Left lung (tissue), 10 donors: ENCODE results near the gene FBXW4. TPM values are rescaled to one million over a fixed set of nuclear protein-coding genes. Genes with fewer than 3 reads are reported as not detected.

Source experiments
- ATAC-seq: fragments of 200-7000 bp; cut with Tn5 transposase; one replicate; pipeline ENCODE4 v1.9.1; 2020; ENCODE audit warnings: moderate library complexity
- DNase-seq, 4 donors: peaks; one replicate each; pipeline ENCODE4 v3.0.0-alpha.2; 2013 to 2020
- H3K27ac ChIP-seq, 2 donors: fragments of 200-600 bp; sonication (generic) in 1 of 2; one replicate each; pipeline versions ENCODE4 v1.5.0 to v1.8.0; 2020 to 2021
- H3K27me3 ChIP-seq, 2 donors: fragments of 200-600 bp; sonication (generic) in 1 of 2; one replicate each; pipeline versions ENCODE4 v1.5.0 to v1.8.0; 2020 to 2021
- H3K36me3 ChIP-seq, 2 donors: fragments of 200-600 bp; sonication (generic) in 1 of 2; one replicate each; pipeline versions ENCODE4 v1.5.0 to v1.8.0; 2020 to 2021
- H3K4me1 ChIP-seq, 2 donors: fragments of 200-600 bp; one replicate each; pipeline ENCODE4 v1.8.0; 2021
- H3K4me3 ChIP-seq, 2 donors: fragments of 200-600 bp; sonication (generic) in 1 of 2; one replicate each; pipeline versions ENCODE4 v1.5.0 to v1.8.0; 2020 to 2021; ENCODE audit warnings: mild to moderate bottlenecking in 1 of 2
- H3K9me3 ChIP-seq, 2 donors: fragments of 200-600 bp; sonication (generic) in 1 of 2; one replicate each; pipeline versions ENCODE4 v1.5.0 to v1.8.0; 2020 to 2021
- intact Hi-C, 2 donors: fragments of 100-400 bp; cut with DNase I; formaldehyde crosslinking; loops; one replicate each; pipeline versions ENCODE4 v1.11.2 to v1.14.2; 2022
- polyA plus RNA-seq, 6 donors: library from polyadenylated mRNA; unstranded; fragments of 120-200 nt; gene quantifications; one replicate each; pipeline ENCODE4 v1.2.1, GENCODE V29; 2013; ENCODE audit not compliant: insufficient read length in 6 of 6
- total RNA-seq, 2 donors: library from RNA; stranded (reverse); fragmentation: NEBNext Ultra II Directional; extraction: Animal tissue kit (Norgen Biotek cat#: 25700); gene quantifications; one replicate each; pipeline ENCODE4 v1.2.1, GENCODE V29; 2021
- TF ChIP-seq, protein P1 (sequence below), 2 donors: fragments of 200-600 bp; sonication (generic) in 1 of 2; IDR thresholded peaks; one replicate each; pipeline versions ENCODE4 v1.5.0 to v1.8.0; 2021; ENCODE audit warnings: antibody characterized with exemption in 2 of 2
- donor health status: DM: no; HTN: yes; CAD: no.
- donor health status: DM: no; HTN: no; CAD: no.

Gene FBXW4
- total and polyA plus RNA-seq, 8 donors: 40.0 to 57.0 (median 52.6) TPM

- peaks cover 0 to 65% of the 10 kb centered on the region in 2 donors for H3K36me3 ChIP-seq
- H3K27ac ChIP-seq: no peak overlapping the region
- ATAC-seq (no peak), DNase-seq (no peak)
- H3K9me3 ChIP-seq: no peaks in the 10 kb centered on the region
- intact Hi-C loops: no loop called here
- H3K4me1 ChIP-seq: no peaks in the 10 kb centered on the region
- TF ChIP-seq, protein P1, sequence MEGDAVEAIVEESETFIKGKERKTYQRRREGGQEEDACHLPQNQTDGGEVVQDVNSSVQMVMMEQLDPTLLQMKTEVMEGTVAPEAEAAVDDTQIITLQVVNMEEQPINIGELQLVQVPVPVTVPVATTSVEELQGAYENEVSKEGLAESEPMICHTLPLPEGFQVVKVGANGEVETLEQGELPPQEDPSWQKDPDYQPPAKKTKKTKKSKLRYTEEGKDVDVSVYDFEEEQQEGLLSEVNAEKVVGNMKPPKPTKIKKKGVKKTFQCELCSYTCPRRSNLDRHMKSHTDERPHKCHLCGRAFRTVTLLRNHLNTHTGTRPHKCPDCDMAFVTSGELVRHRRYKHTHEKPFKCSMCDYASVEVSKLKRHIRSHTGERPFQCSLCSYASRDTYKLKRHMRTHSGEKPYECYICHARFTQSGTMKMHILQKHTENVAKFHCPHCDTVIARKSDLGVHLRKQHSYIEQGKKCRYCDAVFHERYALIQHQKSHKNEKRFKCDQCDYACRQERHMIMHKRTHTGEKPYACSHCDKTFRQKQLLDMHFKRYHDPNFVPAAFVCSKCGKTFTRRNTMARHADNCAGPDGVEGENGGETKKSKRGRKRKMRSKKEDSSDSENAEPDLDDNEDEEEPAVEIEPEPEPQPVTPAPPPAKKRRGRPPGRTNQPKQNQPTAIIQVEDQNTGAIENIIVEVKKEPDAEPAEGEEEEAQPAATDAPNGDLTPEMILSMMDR (IDR thresholded peaks at IDR 0.05): no peak
- H3K4me3 ChIP-seq: no peak overlapping the region
- no peaks in the 10 kb centered on the region for H3K27me3 ChIP-seq
These were observed 82.9 kb downstream of the FBXW4 start for GRCh38 chr10:101612086-101612485.

- peaks cover 0 to 66% of the 10 kb centered on the region in 2 donors for H3K36me3 ChIP-seq
- H3K4me3 ChIP-seq: no peak overlapping the region
- DNase-seq (no peak), ATAC-seq (peak; percentile 14)
- H3K4me1 ChIP-seq: no peaks in the 10 kb centered on the region
- TF ChIP-seq, protein P1 (IDR thresholded peaks at IDR 0.05): no peak
- H3K27ac ChIP-seq: no peak overlapping the region
- intact Hi-C loops: no loop called here
- H3K9me3 ChIP-seq: no peaks in the 10 kb centered on the region
- H3K27me3 ChIP-seq: no peaks in the 10 kb centered on the region
These were observed 83.7 kb downstream of the FBXW4 start for GRCh38 chr10:101611096-101611905.

DNA sequence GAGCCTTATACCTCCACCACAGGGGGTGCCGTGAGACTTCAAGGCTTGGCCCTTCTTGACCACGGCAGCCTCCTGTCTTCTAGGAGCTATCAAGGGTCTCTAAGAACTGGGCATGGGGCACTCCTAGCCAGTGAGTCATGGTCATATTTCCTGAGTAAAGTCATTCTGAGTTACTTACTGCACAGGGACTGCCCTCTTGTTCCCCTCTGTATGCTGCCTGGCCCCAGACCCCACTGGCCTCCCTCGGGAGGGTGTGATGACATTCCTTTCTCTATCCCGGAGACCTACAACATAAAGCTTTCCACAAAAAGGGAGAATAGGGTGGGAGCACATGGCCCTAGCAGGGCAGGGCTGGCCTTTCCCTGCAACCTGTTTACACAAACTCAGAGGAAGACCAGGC, 85.5 kb downstream of the FBXW4 start:
- H3K27me3 ChIP-seq: no peaks in the 10 kb centered on the region
- TF ChIP-seq, protein P1 (IDR thresholded peaks at IDR 0.05): no peak
- H3K4me1 ChIP-seq: no peaks in the 10 kb centered on the region
- intact Hi-C loops: loop anchor here in 1 of 2 donors (10.0 kb wide), 1 partner anchor 165 kb away; the partner anchor contains the start of gene FGF8
- DNase-seq: no peak
- ATAC-seq: no peak
- no peak overlapping the region for H3K4me3 ChIP-seq
- peaks cover 0 to 79% of the 10 kb centered on the region in 2 donors for H3K36me3 ChIP-seq
- no peaks in the 10 kb centered on the region for H3K9me3 ChIP-seq
- H3K27ac ChIP-seq: no peak overlapping the region

GRCh38 chr10:101607124-101607523, 87.8 kb downstream of the FBXW4 start:
- Histone ChIP-seq H3K27ac (no peak overlapping the region), H3K9me3 (no peaks in the 10 kb centered on the region), H3K36me3 (peaks cover 0 to 82% of the 10 kb centered on the region in 2 donors), H3K4me1 (no peaks in the 10 kb centered on the region), H3K27me3 (no peaks in the 10 kb centered on the region), H3K4me3 (no peak overlapping the region)
- DNase-seq (no peak), ATAC-seq (no peak)
- TF ChIP-seq, protein P1 (IDR thresholded peaks at IDR 0.05): no peak
- intact Hi-C loops: loop anchor here in 1 of 2 donors (10.0 kb wide), 1 partner anchor 168 kb away; the partner anchor contains the start of gene FGF8

GRCh38 chr10:101602761-101603398, 92.1 kb downstream of the FBXW4 start:
- Histone ChIP-seq H3K9me3 (no peaks in the 10 kb centered on the region), H3K27ac (no peak overlapping the region), H3K36me3 (peaks cover 0 to 40% of the 10 kb centered on the region in 2 donors), H3K4me3 (no peak overlapping the region), H3K27me3 (no peaks in the 10 kb centered on the region), H3K4me1 (no peaks in the 10 kb centered on the region)
- DNase-seq (peak; percentile 29 to 89 (median 67)), ATAC-seq (peak; percentile 91)
- intact Hi-C loops: loop anchor here in 1 of 2 donors (10.0 kb wide), 1 partner anchor 172 kb away; the partner anchor contains the start of gene FGF8
- TF ChIP-seq, protein P1 (IDR thresholded peaks at IDR 0.05): peak; percentile 76 to 83
